HG02642 (cell line): ENCODE data around the gene DPPA5.

Experiments
- ATAC-seq: cut with Tn5 transposase; IDR thresholded peaks from one replicate; pipeline ENCODE4 v1.9.1; 2021; ENCODE audit warnings: mild to moderate bottlenecking; ENCODE audit not compliant: unreplicated experiment, poor library complexity

DPPA5 gene

GRCh38 chr6:73309535-73309784 is 44.6 kb downstream of the DPPA5 start:
- no peak for ATAC-seq

DNA sequence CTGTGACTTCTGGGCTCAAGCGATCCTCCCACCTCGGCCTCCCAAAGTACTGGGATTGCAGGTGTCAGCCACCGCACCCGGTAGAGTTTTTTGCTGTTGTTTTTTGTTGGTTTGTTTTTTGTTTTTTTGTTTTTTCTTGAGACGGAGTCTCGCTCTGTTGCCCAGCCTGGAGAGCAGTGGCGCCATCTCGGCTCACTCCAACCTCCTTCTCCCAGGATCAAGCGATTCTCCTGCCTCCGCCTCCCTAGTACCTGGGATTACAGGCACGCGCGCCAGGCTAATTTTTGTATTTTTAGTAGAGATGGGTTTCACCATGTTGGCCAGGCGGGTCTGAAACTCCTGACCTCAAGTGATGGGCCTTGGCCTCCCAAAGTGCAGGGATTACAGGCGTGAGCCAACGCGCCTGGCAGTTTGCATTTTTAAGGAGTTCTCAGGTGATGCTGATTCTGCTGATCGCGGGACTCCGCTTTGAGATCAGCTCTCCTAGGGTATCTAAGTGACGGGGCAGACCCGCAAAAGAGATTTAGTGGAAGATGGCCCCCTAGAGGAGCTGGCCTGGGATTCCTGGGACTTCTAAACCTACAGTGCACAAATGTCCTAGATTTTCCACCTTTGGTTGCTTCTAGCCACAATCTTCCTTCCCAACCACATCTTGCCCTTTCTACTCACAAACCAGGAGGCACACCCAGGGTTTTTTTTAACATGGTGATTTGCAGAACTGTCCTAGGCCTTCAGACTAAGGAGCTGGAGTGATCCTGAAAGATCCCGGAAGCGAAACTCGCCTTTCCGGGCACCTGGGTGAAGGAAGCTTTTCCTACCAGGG is 45.2 kb downstream of the DPPA5 start:
- no peak for ATAC-seq

DNA sequence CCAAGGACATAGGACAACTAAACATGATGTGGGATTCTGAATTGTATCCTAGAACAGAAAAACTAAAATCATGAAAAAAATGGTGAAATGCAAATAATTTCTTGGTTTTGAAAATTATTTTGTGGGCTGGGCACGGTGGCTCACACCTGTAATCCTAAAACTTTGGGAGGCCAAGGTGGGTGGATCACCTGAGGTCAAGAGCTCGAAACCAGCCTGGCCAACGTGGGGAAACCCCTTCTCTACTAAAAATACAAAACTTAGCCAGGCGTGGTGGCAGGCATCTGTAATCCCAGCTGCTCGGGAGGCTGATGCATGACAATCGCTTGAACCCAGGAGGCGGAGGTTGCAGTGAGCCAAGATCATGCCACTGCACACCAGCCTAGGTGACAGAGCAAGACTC is 50.3 kb downstream of the DPPA5 start:
- ATAC-seq, result peak; percentile 61
